GM23248 (cell line): Measurements from ENCODE around the gene PLEKHG2.

Source experiments
- EZH2 ChIP-seq: fragments of 200-600 bp; sonication (generic); IDR thresholded peaks from 2 replicates; pipeline ENCODE4 v1.6.1; 2018; ENCODE audit warnings: antibody characterized with exemption, mild to moderate bottlenecking; ENCODE audit not compliant: insufficient read depth, poor library complexity, severe bottlenecking
- EZH2phosphoT487 ChIP-seq: fragments of 200-600 bp; sonication (generic); IDR thresholded peaks from 2 replicates; pipeline ENCODE4 v1.6.1; 2018; ENCODE audit warnings: antibody characterized with exemption, moderate library complexity, mild to moderate bottlenecking, low read depth; ENCODE audit not compliant: insufficient read depth

DNA sequence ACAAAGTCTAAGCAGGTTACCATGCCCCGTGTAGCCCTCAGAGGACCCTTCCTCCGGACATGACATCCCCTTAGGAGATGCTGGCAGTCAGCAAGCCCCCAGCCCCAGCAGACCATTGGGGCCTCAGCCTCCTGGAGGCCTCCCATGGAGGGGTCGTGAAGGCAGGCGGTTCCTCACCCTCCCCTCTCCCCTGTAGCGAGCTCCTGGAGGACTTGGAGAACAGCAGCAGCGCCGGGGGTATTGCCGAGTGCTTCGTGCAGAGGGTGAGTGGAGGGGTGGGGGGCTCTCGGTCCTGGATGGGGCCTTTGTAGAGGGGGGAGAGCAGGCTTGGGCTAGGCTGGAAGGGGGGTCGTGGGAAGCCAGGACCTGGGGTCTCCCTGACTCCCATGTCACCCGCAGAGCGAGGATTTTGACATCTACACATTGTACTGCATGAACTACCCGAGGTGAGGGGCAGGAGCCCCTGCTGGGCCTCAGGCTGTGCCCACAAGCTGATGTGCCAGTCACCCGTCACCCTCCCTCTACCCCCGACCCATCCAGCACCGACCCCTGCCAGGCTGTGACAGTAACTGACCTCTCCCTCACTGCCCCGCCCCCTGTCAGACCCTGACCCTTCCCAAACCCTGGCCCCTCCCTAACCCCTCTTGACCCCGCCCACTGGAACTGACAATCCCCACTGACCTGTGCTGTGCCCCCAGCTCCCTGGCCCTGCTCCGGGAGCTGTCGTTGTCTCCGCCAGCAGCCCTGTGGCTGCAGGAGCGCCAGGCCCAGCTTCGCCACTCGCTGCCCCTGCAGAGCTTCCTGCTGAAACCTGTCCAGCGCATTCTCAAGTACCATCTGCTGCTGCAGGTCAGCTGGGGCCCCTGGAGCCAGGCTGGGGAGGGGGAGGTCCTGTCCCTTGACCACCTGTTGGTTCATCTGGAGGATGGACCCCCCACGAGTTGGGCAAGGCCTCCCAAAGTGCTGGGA is 4.0 kb downstream of the PLEKHG2 start:
- TF ChIP-seq EZH2phosphoT487 = no peak
- no peak for TF ChIP-seq EZH2
